K562 (cell line): ENCODE data around the gene GFOD1. TPM values are rescaled to one million over a fixed set of nuclear protein-coding genes. Genes with fewer than 3 reads are reported as not detected.
A peak's percentile ranks its signal among the peaks of the same experiment; 100 is the strongest.

Experiments used
- ATF1 ChIP-seq, 2 experiments: fragments of 450-650 bp in 1 of 2; IDR thresholded peaks; 2 replicates each; pipeline ENCODE4 v1.6.1; 2016; ENCODE audit warnings: missing compliant biosample characterization in 1 of 2, missing genetic modification characterization in 1 of 2
- BRD4 ChIP-seq: fragments of 200-600 bp; sonication (generic); IDR thresholded peaks from 2 replicates; pipeline ENCODE4 v1.6.1; 2017; ENCODE audit warnings: inconsistent platforms
- CBFA2T3 ChIP-seq: fragments of 450-650 bp; IDR thresholded peaks from 2 replicates; pipeline ENCODE4 v1.6.1; 2017
- CBX3 ChIP-seq, 2 experiments: IDR thresholded peaks; 1 replicate in 1 of 2; 2 replicates in 1 of 2; pipeline ENCODE4 v1.6.1; 2012; ENCODE audit warnings: inconsistent platforms in 2 of 2, low read length in 2 of 2, borderline replicate concordance in 1 of 2, control low read depth in 1 of 2
- CEBPB ChIP-seq: fragments of 450-650 bp; IDR thresholded peaks from 2 replicates; pipeline ENCODE4 v1.6.1; 2016; ENCODE audit warnings: missing genetic modification characterization, missing compliant biosample characterization
- CUX1 ChIP-seq: fragments of 200-800 bp; sonication (Bioruptor generic); IDR thresholded peaks from 2 replicates; pipeline ENCODE4 v1.6.1; 2016; ENCODE audit warnings: missing genetic modification characterization, missing compliant biosample characterization
- EHMT2 ChIP-seq: fragments of 450-650 bp; IDR thresholded peaks from 2 replicates; pipeline ENCODE4 v1.6.1; 2018; ENCODE audit warnings: antibody characterized with exemption
- ELF1 ChIP-seq: fragments of 200-800 bp; sonication (Bioruptor generic); IDR thresholded peaks from 2 replicates; pipeline ENCODE4 v1.6.1; 2016; ENCODE audit warnings: missing genetic modification characterization, missing compliant biosample characterization
- HDAC3 ChIP-seq: fragments of 450-650 bp; IDR thresholded peaks from 2 replicates; pipeline ENCODE4 v1.6.1; 2018; ENCODE audit warnings: borderline replicate concordance, mild to moderate bottlenecking, moderate library complexity; ENCODE audit not compliant: partially characterized antibody
- KDM5B ChIP-seq: fragments of 200-600 bp; sonication (generic); IDR thresholded peaks from 2 replicates; pipeline ENCODE4 v1.6.1; 2012; ENCODE audit warnings: low read depth, mild to moderate bottlenecking, moderate library complexity, low read length, control low read depth, inconsistent platforms; ENCODE audit not compliant: insufficient replicate concordance
- RAD21 ChIP-seq, 2 experiments: fragments of 250-450 bp in 1 of 2; fragments of 450-650 bp in 1 of 2; sonication (Bioruptor Pico) in 1 of 2; formaldehyde crosslinking in 1 of 2; IDR thresholded peaks in 1 of 2; conservative IDR thresholded peaks in 1 of 2; 2 replicates each; pipeline versions ENCODE4 v1.4.0 to v1.8.0; 2020 to 2022; ENCODE audit warnings: mild to moderate bottlenecking in 2 of 2, moderate library complexity in 1 of 2
- SMC3 ChIP-seq: conservative IDR thresholded peaks from 2 replicates; pipeline ENCODE4 v1.6.1; 2011; ENCODE audit warnings: low read depth, low read length, improper control_type of control experiment; ENCODE audit not compliant: insufficient read depth
- SOX6 ChIP-seq: fragments of 450-650 bp; IDR thresholded peaks from 2 replicates; pipeline ENCODE4 v1.6.1; 2014; ENCODE audit warnings: mild to moderate bottlenecking
- SP1 ChIP-seq: sonication (generic); formaldehyde crosslinking; IDR thresholded peaks from 2 replicates; pipeline ENCODE4 v1.8.1; 2022; ENCODE audit warnings: mild to moderate bottlenecking, missing genetic modification reagents
- SPI1 ChIP-seq: IDR thresholded peaks from 2 replicates; pipeline ENCODE4 v1.6.1; 2011; ENCODE audit warnings: low read depth, low read length, control low read depth, borderline replicate concordance
- ZNF175 ChIP-seq: fragments of 200-800 bp; sonication (Bioruptor generic); IDR thresholded peaks from 2 replicates; pipeline ENCODE4 v1.6.1; 2016; ENCODE audit warnings: low read depth, mild to moderate bottlenecking, missing genetic modification characterization, missing compliant biosample characterization
- ZNF212 ChIP-seq: fragments of 450-650 bp; formaldehyde crosslinking; IDR thresholded peaks from 2 replicates; pipeline ENCODE4 v1.4.0; 2020; ENCODE audit warnings: mild to moderate bottlenecking
- polyA plus RNA-seq, 8 experiments: library from polyadenylated mRNA; depleted of rRNA in 4 of 8; stranded (reverse) in 5 of 8; unstranded in 3 of 8; fragments of >200 nt; fragmentation: Nextera tagmentation in 2 of 8; fragmentation: Illumina TruSeq in 1 of 8; extraction: Ambion mirVana in 2 of 8; extraction: Trizol in 1 of 8; gene quantifications; 2 replicates each; pipeline versions ENCODE4 v1.2.1 to v1.2.3, GENCODE V29; 2011 to 2014; ENCODE audit warnings: inconsistent platforms in 1 of 8, missing spikeins in 1 of 8
- total RNA-seq, 7 experiments: library from RNA; depleted of rRNA in 6 of 7; stranded (reverse); fragments of >200 nt in 6 of 7; fragmentation: Illumina TruSeq in 2 of 7; extraction: Trizol in 2 of 7; gene quantifications; 2 replicates each; pipeline versions ENCODE4 v1.2.1 to v1.2.3, GENCODE V29; 2011 to 2021; ENCODE audit warnings: low replicate concordance in 1 of 7
- TF ChIP-seq, protein P1 (sequence below): sonication (generic); formaldehyde crosslinking; IDR thresholded peaks from 2 replicates; pipeline ENCODE4 v1.5.0; 2020; ENCODE audit warnings: missing genetic modification reagents
- TF ChIP-seq, protein P2 (sequence below), 2 experiments: fragments of 450-650 bp in 1 of 2; sonication (generic) in 1 of 2; formaldehyde crosslinking in 1 of 2; IDR thresholded peaks in 1 of 2; conservative IDR thresholded peaks in 1 of 2; 2 replicates each; pipeline versions ENCODE4 v1.6.1 to v1.8.1; 2016 to 2023; ENCODE audit warnings: mild to moderate bottlenecking in 2 of 2, moderate library complexity in 2 of 2, inconsistent platforms in 1 of 2, missing genetic modification reagents in 1 of 2

Gene GFOD1
- total and polyA plus RNA-seq, 9 of the 15 experiments (the other 6 are each of a cell fraction or from before 2014, with no cell fraction given) = 3.8 to 12.0 (median 8.2) TPM

GRCh38 chr6:13407709-13408695 is 79.4 kb downstream of the GFOD1 start (continued):
- TF ChIP-seq SOX6 (peak; percentile 86), CUX1 (CRISPR knock-in tag) (0 out of 2 replicates have a peak, but pooled peaks have one; percentile 52), ZNF212 (CRISPR knock-in tag) (no peak), CBFA2T3 (peak; percentile 87), ELF1 (tag) (no peak), KDM5B (no peak), EHMT2 (0 out of 2 replicates have a peak, but pooled peaks have one; percentile 45), SP1 (CRISPR knock-in tag) (no peak), ATF1 (CRISPR knock-in tag; IDR thresholded peaks at IDR 0.05) (no peak), ATF1 (tag; IDR thresholded peaks at IDR 0.05) (0 out of 2 replicates have a peak, but pooled peaks have one; percentile 13), RAD21 (CRISPR knock-in tag; conservative IDR thresholded peaks at IDR 0.05 in 1 of 2, IDR thresholded peaks at IDR 0.05 in 1 of 2) (0 out of 4 replicates have a peak, but pooled peaks of 1 of the 2 experiments have one; percentile 1), HDAC3 (peak; percentile 23), BRD4 (0 out of 2 replicates have a peak, but pooled peaks have one; percentile 35), SPI1 (peak; percentile 22; the same call in 1 of the 2 replicates), ZNF175 (0 out of 2 replicates have a peak, but pooled peaks have one; percentile 45), CEBPB (tag) (peak; percentile 98), SMC3 (no peak), CBX3 (IDR thresholded peaks at IDR 0.05; ENCODE audit: borderline replicate concordance in 1 of 2, low read length in 2 of 2) (peak in 1 of 2 experiments; percentile 11; a peak in 1 of 3 replicates)
- TF ChIP-seq, protein P1, sequence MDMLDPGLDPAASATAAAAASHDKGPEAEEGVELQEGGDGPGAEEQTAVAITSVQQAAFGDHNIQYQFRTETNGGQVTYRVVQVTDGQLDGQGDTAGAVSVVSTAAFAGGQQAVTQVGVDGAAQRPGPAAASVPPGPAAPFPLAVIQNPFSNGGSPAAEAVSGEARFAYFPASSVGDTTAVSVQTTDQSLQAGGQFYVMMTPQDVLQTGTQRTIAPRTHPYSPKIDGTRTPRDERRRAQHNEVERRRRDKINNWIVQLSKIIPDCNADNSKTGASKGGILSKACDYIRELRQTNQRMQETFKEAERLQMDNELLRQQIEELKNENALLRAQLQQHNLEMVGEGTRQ (CRISPR knock-in tag) = 0 out of 2 replicates have a peak, but pooled peaks have one; percentile 3
- TF ChIP-seq, protein P2, sequence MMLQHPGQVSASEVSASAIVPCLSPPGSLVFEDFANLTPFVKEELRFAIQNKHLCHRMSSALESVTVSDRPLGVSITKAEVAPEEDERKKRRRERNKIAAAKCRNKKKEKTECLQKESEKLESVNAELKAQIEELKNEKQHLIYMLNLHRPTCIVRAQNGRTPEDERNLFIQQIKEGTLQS (IDR thresholded peaks at IDR 0.05) = peak; percentile 90
- TF ChIP-seq, protein P2 (CRISPR knock-in tag; conservative IDR thresholded peaks at IDR 0.05) = no peak
